ENCODE data around the gene BRCA2.

BRCA2 gene

DNA sequence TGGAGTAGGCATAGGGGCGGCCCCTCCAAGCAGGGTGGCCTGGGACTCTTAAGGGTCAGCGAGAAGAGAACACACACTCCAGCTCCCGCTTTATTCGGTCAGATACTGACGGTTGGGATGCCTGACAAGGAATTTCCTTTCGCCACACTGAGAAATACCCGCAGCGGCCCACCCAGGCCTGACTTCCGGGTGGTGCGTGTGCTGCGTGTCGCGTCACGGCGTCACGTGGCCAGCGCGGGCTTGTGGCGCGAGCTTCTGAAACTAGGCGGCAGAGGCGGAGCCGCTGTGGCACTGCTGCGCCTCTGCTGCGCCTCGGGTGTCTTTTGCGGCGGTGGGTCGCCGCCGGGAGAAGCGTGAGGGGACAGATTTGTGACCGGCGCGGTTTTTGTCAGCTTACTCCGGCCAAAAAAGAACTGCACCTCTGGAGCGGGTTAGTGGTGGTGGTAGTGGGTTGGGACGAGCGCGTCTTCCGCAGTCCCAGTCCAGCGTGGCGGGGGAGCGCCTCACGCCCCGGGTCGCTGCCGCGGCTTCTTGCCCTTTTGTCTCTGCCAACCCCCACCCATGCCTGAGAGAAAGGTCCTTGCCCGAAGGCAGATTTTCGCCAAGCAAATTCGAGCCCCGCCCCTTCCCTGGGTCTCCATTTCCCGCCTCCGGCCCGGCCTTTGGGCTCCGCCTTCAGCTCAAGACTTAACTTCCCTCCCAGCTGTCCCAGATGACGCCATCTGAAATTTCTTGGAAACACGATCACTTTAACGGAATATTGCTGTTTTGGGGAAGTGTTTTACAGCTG, at the start of gene BRCA2, which contains the start of gene ZAR1L:
TSS of gene BRCA2 (plus strand) at position 271 of the 790 bp plus-strand sequence. CDS start 953 bp downstream, outside the sequence.
TSS of gene ZAR1L (minus strand) at position 126 of the 790 bp plus-strand sequence. CDS start 3,438 bp downstream, outside the sequence.
- DNase-seq (ENCODE audit: low read depth in 4 of 4, low spot score in 1 of 4): peak; percentile 65 to 82 (median 75)

- no peak for DNase-seq (ENCODE audit: low read depth in 4 of 4, low spot score in 1 of 4)
Measured at GRCh38 chr13:32265726-32266125, 49.6 kb upstream of the BRCA2 start.

- DNase-seq (ENCODE audit: low read depth in 4 of 4, low spot score in 1 of 4): no peak
Measured at GRCh38 chr13:32266130-32266529, 49.2 kb upstream of the BRCA2 start.

DNA sequence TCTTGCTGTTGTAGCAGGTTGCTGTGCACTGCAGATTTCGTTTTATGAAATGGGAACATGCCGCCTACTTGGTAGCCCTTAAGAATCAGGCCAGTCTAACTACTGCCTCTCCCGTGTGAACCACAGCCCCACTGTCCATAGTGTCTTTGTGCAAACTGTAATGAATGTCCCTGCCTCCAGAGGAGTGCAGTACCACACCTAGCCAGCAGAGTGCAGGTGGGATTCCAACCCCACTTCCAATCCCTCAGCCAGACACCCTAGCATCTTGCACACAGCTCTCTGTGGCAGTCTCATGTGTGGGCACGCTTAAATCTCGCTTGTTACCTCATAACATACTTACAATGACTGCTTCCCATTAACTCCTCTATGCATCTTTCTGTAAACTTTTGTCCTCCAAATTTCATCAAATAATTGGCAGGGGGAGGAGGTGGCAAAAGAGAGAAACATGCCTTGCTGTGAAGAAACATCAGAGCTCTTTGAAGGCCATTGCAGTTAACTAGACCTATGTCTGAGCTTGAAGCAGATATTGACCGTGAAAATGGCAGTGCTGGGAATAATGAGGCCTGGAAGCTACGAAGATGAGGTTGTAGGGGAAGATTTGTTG, 47.4 kb upstream of the BRCA2 start:
- peak in 3 of 4 experiments; percentile 18 to 33 (median 18) for DNase-seq (ENCODE audit: low read depth in 4 of 4, low spot score in 1 of 4)

- DNase-seq (ENCODE audit: low read depth in 4 of 4, low spot score in 1 of 4): no peak
Measured at GRCh38 chr13:32272021-32272683, 43.2 kb upstream of the BRCA2 start.

DNA sequence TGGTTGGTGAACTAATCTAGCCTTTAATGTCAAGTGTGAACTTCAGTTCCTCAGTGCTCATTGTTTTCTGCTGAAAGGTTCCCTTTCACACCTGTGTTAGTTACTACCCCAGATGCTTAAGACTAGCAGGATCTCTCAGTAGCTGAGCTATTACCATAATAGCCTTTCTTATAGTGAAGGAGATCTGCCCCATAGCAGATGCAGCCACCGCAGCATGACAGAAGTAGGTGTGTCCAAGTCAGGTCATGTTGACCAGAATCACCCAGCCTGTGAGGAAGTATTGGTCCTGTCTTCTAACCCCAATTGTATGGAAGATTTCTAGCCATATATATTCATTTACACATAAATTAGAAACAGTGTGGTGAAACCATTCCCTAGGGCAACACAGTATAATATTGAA, 37.5 kb upstream of the BRCA2 start:
- DNase-seq (ENCODE audit: low read depth in 4 of 4, low spot score in 1 of 4): no peak

GRCh38 chr13:32278426-32278825, 36.9 kb upstream of the BRCA2 start:
- DNase-seq (ENCODE audit: low read depth in 4 of 4, low spot score in 1 of 4): no peak

DNA sequence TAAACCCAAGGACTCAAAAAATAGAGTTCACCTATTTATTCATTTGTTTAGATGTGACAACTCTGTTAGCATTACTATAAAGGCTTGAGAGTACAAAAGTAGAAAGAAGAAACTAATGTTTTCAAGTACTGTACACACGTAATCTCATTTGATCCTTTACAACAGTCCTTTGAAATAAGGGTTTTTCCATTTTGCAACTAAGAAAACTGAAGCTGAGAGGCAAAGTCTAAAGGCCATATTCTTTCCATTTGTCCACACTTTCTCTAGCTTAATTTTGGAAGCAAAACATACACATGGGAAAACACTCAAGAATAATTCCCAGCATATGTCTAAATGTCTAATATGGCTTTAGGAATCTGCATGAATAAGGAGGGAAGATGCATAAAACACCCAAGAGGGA, 34.2 kb upstream of the BRCA2 start:
- no peak for DNase-seq (ENCODE audit: low read depth in 4 of 4, low spot score in 1 of 4)

DNA sequence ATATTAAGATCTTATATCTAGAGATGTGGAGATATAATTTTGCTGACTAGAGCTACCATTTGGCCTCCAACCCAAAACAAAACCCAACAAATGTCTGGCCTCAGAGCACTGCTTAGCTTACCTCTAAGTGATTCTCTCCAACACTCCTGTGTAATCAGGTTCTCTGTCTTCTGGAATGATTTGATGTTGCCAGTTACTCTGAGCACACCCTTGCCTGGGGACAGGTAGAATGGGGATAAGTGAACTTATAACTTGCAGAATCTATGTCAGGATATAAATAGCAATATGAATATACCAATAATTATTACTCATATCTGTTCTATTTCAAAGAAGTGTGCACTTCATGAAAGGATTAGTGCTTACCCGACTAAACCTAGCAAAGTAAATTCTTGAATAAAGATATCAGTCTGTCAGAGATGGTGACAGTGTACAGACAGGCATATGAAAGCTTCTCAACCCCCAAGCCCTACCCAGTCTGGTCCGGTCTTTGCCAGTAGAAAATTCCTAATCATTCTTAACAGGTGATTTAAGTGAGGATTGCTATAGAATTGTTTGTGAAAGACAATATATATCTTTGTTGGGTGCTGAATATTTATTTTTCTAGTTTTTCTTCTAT, 33.1 kb upstream of the BRCA2 start:
- DNase-seq (ENCODE audit: low read depth in 4 of 4, low spot score in 1 of 4): no peak

- DNase-seq (ENCODE audit: low read depth in 4 of 4, low spot score in 1 of 4): no peak
Measured at GRCh38 chr13:32284927-32285632, 30.2 kb upstream of the BRCA2 start.

GRCh38 chr13:32285633-32285965, 29.7 kb upstream of the BRCA2 start:
- DNase-seq (ENCODE audit: low read depth in 4 of 4, low spot score in 1 of 4): no peak

DNA sequence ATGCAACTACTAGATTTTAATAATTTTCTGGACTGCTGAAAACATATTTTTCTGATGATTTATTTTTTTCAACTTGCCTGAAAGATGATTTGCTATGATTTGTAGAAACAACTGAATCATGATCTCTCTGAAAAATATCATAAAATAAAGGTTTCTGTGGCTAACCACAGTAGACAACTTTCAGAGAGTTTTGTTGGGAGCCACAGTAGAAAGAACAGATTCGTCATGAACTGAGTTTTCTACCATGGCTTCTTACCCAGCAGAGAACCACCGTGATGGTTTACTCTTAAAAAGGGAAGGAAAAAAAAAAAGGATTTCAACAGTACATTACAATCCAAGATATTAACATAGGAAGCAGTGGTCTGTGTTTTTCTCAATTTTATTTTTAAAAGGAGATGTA, 18.1 kb upstream of the BRCA2 start:
- DNase-seq (ENCODE audit: low read depth in 4 of 4, low spot score in 1 of 4): no peak

GRCh38 chr13:32298695-32299094, 16.6 kb upstream of the BRCA2 start:
- no peak for DNase-seq (ENCODE audit: low read depth in 4 of 4, low spot score in 1 of 4)

DNA sequence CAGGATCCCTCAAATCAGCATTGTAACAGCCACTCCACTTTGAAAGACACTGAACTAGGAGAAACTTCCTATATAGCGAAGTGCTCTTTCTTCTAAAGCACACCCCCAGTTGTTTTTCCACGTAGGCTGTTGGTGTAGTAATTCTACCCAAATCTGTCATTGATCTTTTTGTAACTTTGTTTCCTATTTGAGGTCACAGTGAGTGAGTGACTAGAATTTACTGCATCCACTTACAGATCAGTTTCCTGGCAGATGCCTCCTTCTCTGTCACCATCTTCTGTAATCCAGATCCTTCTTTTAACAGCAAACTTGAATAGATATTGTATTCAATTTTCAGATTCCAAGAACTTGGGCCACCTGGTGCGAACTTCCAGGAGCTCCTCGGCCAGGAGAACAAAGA, 15.4 kb upstream of the BRCA2 start:
- no peak for DNase-seq (ENCODE audit: low read depth in 4 of 4, low spot score in 1 of 4)

DNA sequence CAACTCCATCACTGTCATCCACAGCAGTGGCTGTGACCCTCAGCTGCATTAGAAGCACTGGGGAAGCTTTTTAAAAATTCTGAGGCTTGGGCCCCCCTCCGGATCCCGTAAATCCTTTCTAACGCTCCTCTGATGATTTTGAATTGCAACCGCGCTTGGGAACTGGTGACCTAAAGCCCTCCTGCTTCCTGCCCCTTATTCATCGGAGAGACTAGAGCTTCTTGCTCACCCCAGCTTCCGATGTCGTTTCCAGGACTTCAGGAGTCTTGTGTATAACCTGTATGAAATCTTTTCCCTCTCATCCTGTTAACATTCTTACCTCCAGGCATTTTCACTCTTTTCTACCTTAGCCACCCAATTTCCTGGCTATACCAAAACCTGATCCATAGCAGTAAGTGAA, 14.9 kb upstream of the BRCA2 start:
- DNase-seq (ENCODE audit: low read depth in 4 of 4, low spot score in 1 of 4): no peak

DNA sequence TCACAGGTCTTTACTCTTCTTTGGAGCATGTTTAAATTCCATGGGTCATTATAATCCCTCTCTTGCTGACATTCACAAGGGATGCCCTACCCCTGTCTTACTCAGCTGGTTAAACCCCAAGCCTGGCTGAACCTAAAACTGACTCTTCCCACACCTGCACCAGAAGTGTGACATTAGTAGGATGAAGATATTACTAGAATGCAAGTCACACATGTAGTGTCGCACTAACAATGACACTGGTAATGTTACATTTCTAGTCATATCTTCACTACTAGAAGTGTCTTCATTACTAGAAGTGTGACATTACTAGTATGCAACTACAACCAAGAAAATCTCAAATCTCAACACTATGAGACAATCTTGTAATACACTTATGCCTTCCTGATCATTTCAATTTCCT, 14.4 kb upstream of the BRCA2 start:
- no peak for DNase-seq (ENCODE audit: low read depth in 4 of 4, low spot score in 1 of 4)

DNA sequence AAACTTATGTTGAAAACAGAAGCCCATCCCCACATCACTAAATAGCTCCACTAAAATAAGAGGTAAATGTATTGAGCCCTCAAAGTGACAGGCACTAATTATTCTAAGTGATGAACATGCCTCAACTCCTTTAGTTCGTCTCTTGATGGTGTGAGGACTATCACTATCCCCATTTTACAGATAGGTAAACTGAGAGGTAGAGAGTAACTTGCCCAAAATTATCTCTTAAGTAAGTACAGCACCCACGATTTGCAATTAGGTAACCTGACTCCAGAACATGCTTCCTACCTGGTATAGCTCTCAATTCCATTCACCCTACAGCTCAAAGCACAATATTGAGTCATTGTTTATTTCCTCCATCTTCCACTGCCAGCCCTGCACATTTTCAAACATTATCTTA, 12.8 kb upstream of the BRCA2 start:
- no peak for DNase-seq (ENCODE audit: low read depth in 4 of 4, low spot score in 1 of 4)

DNA sequence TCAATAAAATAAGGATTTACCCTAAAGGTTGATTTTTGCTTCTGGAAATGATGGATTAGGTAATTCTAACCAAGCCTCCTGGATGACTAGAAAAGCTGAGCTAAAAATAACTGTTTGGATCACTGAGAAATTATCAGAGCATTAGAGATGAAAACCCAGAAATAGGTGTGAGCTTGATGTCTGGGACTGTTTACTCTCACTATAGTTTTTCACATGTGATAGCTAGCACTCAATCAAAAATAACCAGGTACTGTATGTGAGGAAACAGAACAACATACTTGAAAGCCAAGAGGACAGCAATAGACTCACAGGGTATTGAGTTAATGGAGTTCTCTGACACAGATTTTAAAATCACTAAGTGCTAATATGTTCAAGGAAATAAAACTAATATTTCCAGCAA, 9.7 kb upstream of the BRCA2 start:
- DNase-seq (ENCODE audit: low read depth in 4 of 4, low spot score in 1 of 4): no peak

GRCh38 chr13:32309312-32310133, 5.8 kb upstream of the BRCA2 start:
- no peak for DNase-seq (ENCODE audit: low read depth in 4 of 4, low spot score in 1 of 4)

DNA sequence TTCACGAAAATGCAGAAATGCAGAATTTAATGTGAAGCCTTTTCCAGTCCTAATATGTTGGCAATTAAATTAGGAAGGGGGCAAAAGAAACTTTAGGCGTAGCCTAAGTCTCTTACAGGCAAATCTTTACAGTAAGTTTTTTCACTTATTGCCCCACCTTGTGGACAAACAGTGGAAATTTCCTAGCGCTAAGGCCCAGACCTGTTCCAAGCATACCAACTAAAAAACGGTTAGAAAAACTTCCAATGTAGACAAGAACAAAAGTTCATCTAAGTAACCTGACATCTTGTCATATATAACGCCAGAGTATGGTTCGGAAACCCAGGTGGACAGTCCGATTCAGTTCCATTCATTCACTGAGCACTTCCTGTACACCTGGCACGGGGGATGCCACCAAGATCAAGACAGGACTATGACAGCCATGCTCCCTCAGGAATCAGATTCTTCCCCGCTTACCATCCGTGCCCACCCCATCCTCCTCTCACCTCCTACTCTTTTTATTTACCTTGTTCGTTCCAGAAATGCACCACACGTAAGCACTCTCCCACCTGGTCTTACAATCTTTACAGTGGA, 5.1 kb upstream of the BRCA2 start:
- no peak for DNase-seq (ENCODE audit: low read depth in 4 of 4, low spot score in 1 of 4)
